SH-SY5Y (cell line): ENCODE data around the gene SLC30A10.

Source experiments
- GATA2 ChIP-seq: IDR thresholded peaks from 2 replicates; pipeline ENCODE4 v1.6.1; 2011; ENCODE audit warnings: mild to moderate bottlenecking, low read depth, low read length
- GATA3 ChIP-seq: IDR thresholded peaks from 2 replicates; pipeline ENCODE4 v1.6.1; 2011; ENCODE audit warnings: low read depth, mild to moderate bottlenecking, low read length, moderate library complexity

- TF ChIP-seq GATA3 (no peak), GATA2 (no peak)
Measured at GRCh38 chr1:219882755-219883154, 45.6 kb downstream of the SLC30A10 start.
